ENCODE data around the gene CACNA1B.
"Not testable (repeated sequence)": the region's sequence is repeated elsewhere in the genome, so short reads cannot be mapped to it uniquely, and the experiment has no call there.

The CACNA1B gene

GRCh38 chr9:138120072-138120471, 242.5 kb downstream of the CACNA1B start:
- TF ChIP-seq CTCF (IDR thresholded peaks at IDR 0.05) (no peak), ZFX (IDR thresholded peaks at IDR 0.05; ENCODE audit: borderline replicate concordance) (no peak)
- no peak overlapping the region for H3K27ac ChIP-seq

DNA sequence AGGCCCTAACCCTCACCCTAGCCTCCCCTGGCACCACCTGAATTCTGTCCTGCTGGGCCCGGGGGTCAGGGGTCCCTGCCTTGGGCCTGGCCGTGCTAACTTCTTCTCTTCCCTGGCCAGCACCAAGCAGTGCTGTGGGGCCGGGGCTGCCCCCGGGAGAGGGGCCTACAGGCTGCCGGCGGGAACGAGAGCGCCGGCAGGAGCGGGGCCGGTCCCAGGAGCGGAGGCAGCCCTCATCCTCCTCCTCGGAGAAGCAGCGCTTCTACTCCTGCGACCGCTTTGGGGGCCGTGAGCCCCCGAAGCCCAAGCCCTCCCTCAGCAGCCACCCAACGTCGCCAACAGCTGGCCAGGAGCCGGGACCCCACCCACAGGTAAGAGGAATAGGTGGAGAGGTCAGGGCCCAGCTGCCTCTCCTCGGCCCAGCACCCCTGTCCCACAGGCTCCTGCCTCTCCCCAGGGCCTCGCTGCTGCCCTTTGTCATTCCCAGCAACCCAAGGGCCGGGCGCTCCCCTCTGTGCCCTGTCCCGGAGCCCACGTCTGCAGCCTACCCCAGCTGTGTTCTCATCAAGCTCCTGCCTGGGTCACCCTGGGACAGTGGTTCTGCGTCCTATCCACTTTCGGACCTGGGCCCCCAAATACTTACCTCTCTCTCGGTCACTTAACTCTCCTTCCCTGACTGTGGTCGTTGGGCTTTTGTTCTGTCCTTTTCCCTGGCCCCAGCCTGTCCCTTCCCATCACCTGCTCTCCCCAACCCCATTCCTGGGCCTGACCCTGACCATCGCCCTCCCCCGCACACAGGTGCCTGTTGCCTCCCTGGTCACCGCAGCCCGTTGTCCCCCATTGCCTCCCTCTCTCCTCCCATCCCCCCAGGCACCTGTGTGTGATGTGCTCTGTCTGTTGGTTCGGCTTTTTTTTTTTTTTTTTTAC, 243.2 kb downstream of the CACNA1B start:
- H3K27ac ChIP-seq, result no peak overlapping the region
- TF ChIP-seq CTCF (IDR thresholded peaks at IDR 0.05) (no peak), ZFX (IDR thresholded peaks at IDR 0.05; ENCODE audit: borderline replicate concordance) (no peak)

DNA sequence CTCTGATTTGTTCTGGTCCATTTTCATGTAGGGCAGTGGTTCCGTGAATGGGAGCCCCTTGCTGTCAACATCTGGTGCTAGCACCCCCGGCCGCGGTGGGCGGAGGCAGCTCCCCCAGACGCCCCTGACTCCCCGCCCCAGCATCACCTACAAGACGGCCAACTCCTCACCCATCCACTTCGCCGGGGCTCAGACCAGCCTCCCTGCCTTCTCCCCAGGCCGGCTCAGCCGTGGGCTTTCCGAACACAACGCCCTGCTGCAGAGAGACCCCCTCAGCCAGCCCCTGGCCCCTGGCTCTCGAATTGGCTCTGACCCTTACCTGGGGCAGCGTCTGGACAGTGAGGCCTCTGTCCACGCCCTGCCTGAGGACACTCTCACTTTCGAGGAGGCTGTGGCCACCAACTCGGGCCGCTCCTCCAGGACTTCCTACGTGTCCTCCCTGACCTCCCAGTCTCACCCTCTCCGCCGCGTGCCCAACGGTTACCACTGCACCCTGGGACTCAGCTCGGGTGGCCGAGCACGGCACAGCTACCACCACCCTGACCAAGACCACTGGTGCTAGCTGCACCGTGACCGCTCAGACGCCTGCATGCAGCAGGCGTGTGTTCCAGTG, 244.0 kb downstream of the CACNA1B start:
- TF ChIP-seq ZFX (IDR thresholded peaks at IDR 0.05; ENCODE audit: borderline replicate concordance), result no peak
- no peak for TF ChIP-seq CTCF (IDR thresholded peaks at IDR 0.05)
- H3K27ac ChIP-seq, result no peak overlapping the region

GRCh38 chr9:138122201-138122600, 244.6 kb downstream of the CACNA1B start:
- TF ChIP-seq ZFX (IDR thresholded peaks at IDR 0.05; ENCODE audit: borderline replicate concordance) (no peak), CTCF (IDR thresholded peaks at IDR 0.05) (no peak)
- no peak overlapping the region for H3K27ac ChIP-seq

DNA sequence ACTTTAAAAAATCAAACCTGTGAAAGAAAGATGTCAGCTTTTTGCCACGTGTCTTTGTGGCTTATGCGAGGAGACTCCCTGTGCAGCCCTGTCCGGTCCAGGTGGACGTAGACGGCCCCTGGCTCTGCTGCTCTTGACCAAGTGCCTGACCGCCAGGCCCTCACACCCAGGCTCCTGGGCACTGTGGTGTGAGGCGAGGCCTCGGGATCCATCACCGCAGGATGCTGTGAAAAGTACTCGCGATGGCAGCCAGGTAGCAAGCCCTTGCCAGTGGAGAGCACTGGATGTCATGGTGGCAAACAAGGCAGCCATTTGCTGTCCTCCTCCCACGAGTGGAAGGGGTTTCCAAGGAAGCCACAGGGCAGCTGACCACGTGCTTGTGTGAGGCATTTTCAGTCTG, 245.1 kb downstream of the CACNA1B start:
- TF ChIP-seq ZFX (IDR thresholded peaks at IDR 0.05; ENCODE audit: borderline replicate concordance) (no peak), CTCF (IDR thresholded peaks at IDR 0.05) (no peak)
- no peak overlapping the region for H3K27ac ChIP-seq

GRCh38 chr9:138123086-138123485, 245.5 kb downstream of the CACNA1B start:
- TF ChIP-seq ZFX (IDR thresholded peaks at IDR 0.05; ENCODE audit: borderline replicate concordance) (no peak), CTCF (IDR thresholded peaks at IDR 0.05) (no peak)
- H3K27ac ChIP-seq, result no peak overlapping the region

DNA sequence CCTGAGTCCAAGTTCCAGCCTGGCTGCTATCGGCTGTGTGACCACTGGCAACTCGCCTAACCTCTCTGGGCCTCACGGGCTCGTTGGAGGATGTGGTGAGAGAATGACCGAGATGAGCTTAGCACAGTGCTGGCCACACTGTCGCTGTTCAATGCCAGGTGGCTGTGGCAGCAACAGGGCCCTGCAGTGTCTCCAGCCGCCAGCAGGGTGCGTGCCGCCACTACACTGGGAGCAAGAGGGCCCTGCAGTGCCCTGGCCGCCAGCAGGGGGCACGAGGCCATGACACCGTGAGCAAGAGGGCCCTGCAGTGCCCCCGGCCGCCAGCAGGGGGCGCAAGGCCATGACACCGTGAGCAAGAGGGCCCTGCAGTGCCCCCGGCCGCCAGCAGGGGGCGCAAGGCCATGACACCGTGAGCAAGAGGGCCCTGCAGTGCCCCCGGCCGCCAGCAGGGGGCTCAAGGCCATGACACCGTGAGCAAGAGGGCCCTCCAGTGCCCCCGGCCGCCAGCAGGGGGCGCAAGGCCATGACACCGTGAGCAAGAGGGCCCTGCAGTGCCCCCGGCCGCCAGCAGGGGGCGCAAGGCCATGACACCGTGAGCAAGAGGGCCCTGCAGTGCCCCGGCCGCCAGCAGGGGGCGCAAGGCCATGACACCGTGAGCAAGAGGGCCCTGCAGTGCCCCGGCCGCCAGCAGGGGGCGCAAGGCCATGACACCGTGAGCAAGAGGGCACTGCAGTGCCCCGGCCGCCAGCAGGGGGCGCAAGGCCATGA, 248.7 kb downstream of the CACNA1B start:
- H3K27ac ChIP-seq, result not testable (repeated sequence)

GRCh38 chr9:138126858-138127584, 249.4 kb downstream of the CACNA1B start:
- not testable (repeated sequence) for H3K27ac ChIP-seq

GRCh38 chr9:138128027-138128426, 250.4 kb downstream of the CACNA1B start:
- H3K27ac ChIP-seq, result not testable (repeated sequence)

GRCh38 chr9:138129318-138129717, 251.7 kb downstream of the CACNA1B start:
- H3K27ac ChIP-seq, result not testable (repeated sequence)
